Activated CD4-positive, alpha-beta T cell treated with anti-CD3 and anti-CD28 coated beads, Interleukin-10, Interleukin-2, amounts not matched to agents 100 ng/mL and 50 ng/mL, durations not matched to agents 16 hours and 8 hours (primary cell): Measurements from ENCODE around the gene TMEM43.
A peak's percentile ranks its signal among the peaks of the same experiment; 100 is the strongest.

Source experiments
- DNase-seq: peaks from one replicate; pipeline ENCODE4 v3.0.0-alpha.2; 2020

The TMEM43 gene

GRCh38 chr3:14152963-14153355 lies 28.1 kb downstream of the TMEM43 start:
- DNase-seq = no peak

DNA sequence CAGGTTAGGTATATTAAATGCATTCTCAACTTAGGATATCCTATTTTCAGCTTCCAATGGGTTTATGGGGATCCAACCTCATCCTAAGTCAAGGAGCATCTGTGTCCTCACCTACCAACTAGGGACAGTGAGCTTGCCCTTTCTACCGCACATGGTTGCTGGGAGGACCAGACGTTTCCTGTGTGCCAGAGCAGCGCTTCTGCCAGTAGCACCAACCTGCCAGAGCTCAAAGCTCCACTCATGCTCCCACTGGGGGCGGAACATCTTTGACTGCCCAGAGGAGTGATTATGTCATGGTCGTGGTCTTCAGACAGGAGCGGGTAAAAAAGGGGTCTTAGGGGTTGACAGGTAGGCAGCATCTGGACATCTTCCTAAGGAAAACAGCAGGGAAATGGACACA lies 28.8 kb downstream of the TMEM43 start:
- DNase-seq = no peak

GRCh38 chr3:14154276-14154675 lies 29.4 kb downstream of the TMEM43 start:
- DNase-seq = no peak

DNA sequence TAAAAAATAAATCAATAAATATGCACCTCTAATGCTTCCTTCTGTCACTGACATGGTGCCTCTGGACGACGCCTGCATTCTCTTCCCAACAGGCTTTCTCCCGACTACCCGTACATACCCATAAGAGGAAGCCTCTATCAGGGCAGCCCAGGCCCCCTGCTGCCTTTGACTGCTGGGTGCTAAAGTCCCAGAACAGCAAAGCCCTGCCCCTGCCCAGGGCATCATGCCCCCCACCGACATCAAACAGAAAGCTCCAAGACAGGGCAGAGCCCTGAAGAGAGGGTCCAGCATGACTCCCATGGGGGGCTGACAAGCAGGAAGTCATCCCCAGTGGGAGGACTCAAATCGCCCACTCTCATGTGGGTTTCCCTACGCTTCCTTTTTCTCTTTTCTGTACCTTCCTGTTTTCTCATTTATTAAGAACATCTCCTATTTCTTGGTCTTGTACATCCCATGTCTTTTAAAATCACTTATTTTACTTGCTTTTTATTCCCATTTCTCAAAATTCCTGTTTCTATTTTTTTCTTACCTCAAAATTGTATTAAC lies 30.1 kb downstream of the TMEM43 start:
- DNase-seq = no peak

GRCh38 chr3:14156201-14156600 lies 31.3 kb downstream of the TMEM43 start:
- no peak for DNase-seq

- DNase-seq = no peak
These were observed 32.1 kb downstream of the TMEM43 start for GRCh38 chr3:14156843-14157561.

DNA sequence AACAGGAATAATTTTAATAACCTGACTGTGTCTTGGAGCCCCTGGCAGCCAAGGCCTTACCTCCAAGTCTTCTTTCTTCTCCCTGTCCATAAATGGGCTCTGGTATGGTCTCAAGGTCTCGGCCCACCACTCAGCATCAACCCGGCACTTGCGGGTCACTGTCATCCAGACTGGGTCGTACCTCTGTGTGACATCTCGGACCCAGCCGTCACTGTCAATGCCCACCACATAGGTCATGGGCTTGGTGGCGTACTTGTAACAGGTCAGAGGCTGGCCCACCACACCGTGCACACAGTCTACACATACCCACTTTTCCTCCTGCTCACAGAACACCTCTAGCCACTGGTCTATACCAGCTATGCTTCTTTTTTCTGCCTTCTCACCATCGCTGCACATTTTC lies 33.1 kb downstream of the TMEM43 start:
- no peak for DNase-seq

- DNase-seq = no peak
These were observed 33.5 kb downstream of the TMEM43 start for GRCh38 chr3:14158370-14158769.

- no peak for DNase-seq
These were observed 34.6 kb downstream of the TMEM43 start for GRCh38 chr3:14159426-14159825.

- DNase-seq = no peak
These were observed 36.4 kb downstream of the TMEM43 start for GRCh38 chr3:14161282-14161681.

GRCh38 chr3:14162178-14162577 lies 37.3 kb downstream of the TMEM43 start:
- no peak for DNase-seq

GRCh38 chr3:14166877-14167603 lies 42.2 kb downstream of the TMEM43 start:
- DNase-seq = no peak

- DNase-seq = no peak
These were observed 44.6 kb downstream of the TMEM43 start for GRCh38 chr3:14169435-14169834.

- no peak for DNase-seq
These were observed 45.0 kb downstream of the TMEM43 start for GRCh38 chr3:14169871-14170270.

DNA sequence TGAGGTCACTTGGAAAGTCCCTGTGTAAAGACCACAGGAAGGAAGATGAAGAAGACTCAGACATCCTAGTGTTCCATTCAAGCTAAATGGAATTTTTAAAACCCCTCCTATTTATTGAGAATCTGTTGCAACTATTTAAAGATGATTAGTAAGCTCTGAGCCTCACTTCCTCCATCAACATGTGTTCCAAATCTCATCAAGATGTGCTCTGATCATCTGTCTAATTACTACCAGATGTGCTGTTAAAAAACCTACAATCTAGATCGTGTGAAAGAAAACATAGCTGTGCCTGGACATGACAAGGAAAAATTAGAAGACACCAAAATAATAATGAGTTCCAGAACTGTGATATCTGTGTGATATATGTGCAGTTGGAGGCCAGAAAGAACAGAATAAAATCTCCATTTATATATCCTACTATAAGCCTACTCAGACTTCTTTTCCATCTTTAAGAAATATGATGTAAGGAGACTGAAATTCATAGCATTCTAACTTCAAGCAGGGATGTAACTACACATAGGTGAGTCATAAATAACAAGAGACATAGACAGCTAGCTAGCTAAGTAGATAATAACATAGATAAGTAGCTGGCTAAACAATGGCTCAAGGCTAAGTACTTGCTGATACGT lies 45.8 kb downstream of the TMEM43 start:
- no peak for DNase-seq

DNA sequence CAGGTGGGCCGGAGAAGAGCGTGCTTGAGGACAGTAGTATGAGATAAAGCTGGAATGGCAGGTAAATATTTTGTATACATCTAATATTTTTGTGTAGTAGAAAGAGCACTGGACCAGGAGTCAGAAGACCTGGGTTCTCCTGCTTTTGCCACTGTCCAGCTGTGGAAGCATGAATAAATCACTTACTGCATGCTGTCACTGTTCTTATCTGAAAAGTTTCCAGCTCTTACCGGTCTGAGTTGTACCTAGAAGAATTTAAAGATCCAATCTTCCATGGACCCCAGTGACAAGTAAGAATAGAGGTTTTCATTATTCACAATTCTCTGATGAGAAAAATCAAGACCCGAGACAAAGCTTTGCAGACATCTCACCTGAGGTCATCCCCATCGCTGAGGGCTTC lies 47.6 kb downstream of the TMEM43 start:
- DNase-seq = no peak

DNA sequence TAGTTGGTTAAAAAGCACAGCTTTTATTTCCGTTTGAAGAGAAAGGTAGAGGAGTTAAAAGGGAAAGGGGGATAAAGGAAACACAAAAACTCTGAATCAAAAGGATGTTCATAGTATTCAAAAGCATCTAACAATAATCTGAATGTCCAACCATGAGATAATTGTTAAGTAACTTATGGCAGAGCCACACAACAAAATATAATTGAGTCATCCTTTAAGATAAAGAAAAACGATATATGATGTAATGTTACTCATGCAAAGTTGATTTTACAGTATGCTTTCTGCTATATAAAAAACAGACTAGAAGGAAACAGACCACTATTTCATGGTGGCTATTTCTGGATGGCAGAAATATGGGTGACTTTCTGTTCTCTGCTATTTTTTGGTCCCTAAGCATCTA lies 49.6 kb downstream of the TMEM43 start:
- no peak for DNase-seq

DNA sequence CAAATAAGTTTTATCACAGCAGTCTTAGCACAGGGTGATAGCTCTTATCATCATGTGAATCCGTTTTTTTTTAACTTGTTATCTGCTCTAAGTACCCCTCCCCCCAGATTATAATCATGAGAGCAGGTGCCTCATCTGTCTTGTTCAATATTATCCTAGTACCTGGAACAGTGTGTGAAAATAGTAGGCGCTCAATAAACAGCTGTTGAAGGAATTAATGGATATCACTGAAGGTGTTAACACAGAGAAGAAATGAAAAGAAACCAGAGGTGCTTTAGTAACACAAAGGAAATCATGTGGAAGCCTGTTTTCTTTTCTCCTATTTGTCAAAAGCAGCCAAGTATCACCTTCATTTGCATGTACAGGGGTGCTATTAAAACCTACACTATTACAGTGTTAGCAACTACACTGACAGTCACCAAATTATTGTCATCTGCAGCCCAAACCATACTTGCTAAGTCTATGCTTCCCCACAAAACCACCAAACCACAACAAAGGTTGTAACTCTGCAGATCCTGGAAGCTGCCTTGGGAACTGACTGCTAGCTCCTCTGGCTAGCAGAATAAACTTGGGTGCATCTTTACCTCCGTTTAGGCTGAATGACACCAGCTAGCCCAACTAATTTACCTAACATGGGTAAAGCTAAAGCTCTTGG lies 50.7 kb downstream of the TMEM43 start:
- peak; percentile 85 for DNase-seq

DNA sequence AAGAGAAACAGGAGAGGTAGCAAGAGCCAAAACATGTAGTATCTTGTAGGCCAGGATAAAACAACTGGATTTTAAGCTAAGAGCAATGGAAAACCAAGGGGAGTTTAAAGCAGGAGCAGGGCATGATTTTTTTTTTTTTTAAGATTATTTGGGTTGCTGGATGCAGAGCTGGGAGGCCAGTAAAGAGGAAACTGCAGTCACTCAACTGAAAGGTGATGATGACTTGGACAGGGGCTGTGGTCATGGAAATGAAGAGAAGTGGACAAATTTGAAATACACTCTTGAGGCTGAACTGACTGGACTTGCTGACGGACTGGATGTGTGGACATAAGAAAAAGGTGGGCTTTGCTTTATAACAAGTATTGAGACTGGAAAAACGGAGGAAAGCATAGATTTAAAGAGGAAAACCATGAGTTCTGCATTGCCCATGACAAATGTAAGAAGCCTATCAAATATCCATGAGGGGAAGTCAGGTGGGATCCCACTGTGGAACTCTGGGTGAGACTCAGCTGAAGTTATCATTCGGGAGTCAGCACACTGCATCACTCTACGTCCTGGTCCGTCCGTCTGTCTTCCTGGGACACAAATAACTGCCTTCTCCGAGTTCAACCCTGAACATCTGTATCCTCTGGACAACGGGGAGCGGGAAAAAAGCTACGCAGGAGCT lies 52.9 kb downstream of the TMEM43 start:
- DNase-seq = peak; percentile 20

GRCh38 chr3:14178247-14179113 lies 53.6 kb downstream of the TMEM43 start, which contains the start of the genes LSM3 and XPC:
Gene LSM3 (plus strand): TSS chr3:14178817. CDS start chr3:14178861, 44 bp downstream.
Gene XPC (minus strand): TSS chr3:14178601. CDS start chr3:14178568, 33 bp downstream.
- DNase-seq = peak; percentile 98

- no peak for DNase-seq
These were observed 54.2 kb downstream of the TMEM43 start for GRCh38 chr3:14179114-14179465.

DNA sequence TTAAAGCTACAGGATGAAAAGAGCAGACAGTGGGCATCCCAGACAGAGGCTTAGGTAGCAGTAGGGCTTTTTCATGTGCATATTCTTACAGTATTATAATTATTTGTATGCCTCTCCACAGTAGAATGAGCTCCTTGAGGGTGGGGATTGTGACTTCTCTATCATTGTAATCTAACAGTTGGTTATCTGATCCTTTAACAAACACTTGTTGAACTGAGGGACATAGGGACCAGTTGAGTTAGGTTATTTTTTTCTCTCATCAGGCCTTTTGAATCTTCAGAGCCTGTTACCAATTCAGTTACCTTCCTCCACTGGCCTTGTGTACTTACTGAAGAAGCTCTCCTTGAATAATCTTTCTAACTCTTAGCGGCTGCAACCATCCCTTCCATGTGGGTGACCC lies 54.9 kb downstream of the TMEM43 start:
- DNase-seq = no peak
